CD14-positive monocyte (primary cell): ENCODE measurements around the gene UBE2D3. TPM values are rescaled to one million over a fixed set of nuclear protein-coding genes. Genes with fewer than 3 reads are reported as not detected.

Experiments used
- DNase-seq, 3 donors: peaks; one replicate each; pipeline ENCODE4 v3.0.0-alpha.2; 2011 to 2022
- H2AFZ ChIP-seq: 2 replicates; pipeline ENCODE4 v1.6.0; 2012; ENCODE audit warnings: mild to moderate bottlenecking, low read depth, low read length, inconsistent platforms; ENCODE audit not compliant: insufficient read depth, poor library complexity, severe bottlenecking
- H3K27ac ChIP-seq, 2 donors: 1 replicate in 1 of 2; 2 replicates in 1 of 2; pipeline ENCODE4 v1.5.1; 2012 to 2013; ENCODE audit warnings: low read length in 2 of 2, control low read depth in 1 of 2, inconsistent platforms in 1 of 2, low read depth in 1 of 2, mild to moderate bottlenecking in 1 of 2
- H3K27me3 ChIP-seq, 2 donors: one replicate each; pipeline versions ENCODE4 v1.6.0 to v1.6.1; 2011 to 2013; ENCODE audit warnings: low read length in 2 of 2; ENCODE audit not compliant: control insufficient read depth in 2 of 2, insufficient read depth in 2 of 2
- H3K36me3 ChIP-seq, 2 donors: replicated peaks in 1 of 2; 1 replicate in 1 of 2; 2 replicates in 1 of 2; pipeline versions ENCODE4 v1.5.1 to v1.6.1; 2012 to 2013; ENCODE audit warnings: low read length in 2 of 2, control low read depth in 1 of 2, inconsistent platforms in 1 of 2, mild to moderate bottlenecking in 1 of 2; ENCODE audit not compliant: insufficient read depth in 2 of 2, control insufficient read depth in 1 of 2
- H3K4me1 ChIP-seq, 2 donors: 1 replicate in 1 of 2; 2 replicates in 1 of 2; pipeline versions ENCODE4 v1.5.1 to v1.6.1; 2012 to 2013; ENCODE audit warnings: low read length in 2 of 2, control low read depth in 1 of 2, inconsistent platforms in 1 of 2, mild to moderate bottlenecking in 1 of 2, moderate library complexity in 1 of 2; ENCODE audit not compliant: insufficient read depth in 2 of 2, control insufficient read depth in 1 of 2
- H3K4me2 ChIP-seq: replicated peaks from 2 replicates; pipeline ENCODE3; 2012; ENCODE audit warnings: low read length, moderate library complexity, mild to moderate bottlenecking; ENCODE audit not compliant: poor library complexity, severe bottlenecking; ENCODE audit errors: extremely low read depth
- H3K4me3 ChIP-seq, 3 experiments: fragments of 200-600 bp in 1 of 3; sonication (generic) in 1 of 3; replicated peaks in 1 of 3; 1 replicate in 2 of 3; 2 replicates in 1 of 3; pipeline ENCODE4 v1.5.1; 2011 to 2013; ENCODE audit warnings: low read length in 3 of 3, mild to moderate bottlenecking in 3 of 3, control low read depth in 2 of 3, low read depth in 2 of 3, inconsistent platforms in 1 of 3, moderate library complexity in 1 of 3
- H3K79me2 ChIP-seq: 2 replicates; pipeline ENCODE4 v1.6.0; 2012; ENCODE audit warnings: mild to moderate bottlenecking, control low read depth, inconsistent platforms, low read length, moderate library complexity; ENCODE audit not compliant: insufficient read depth
- H3K9ac ChIP-seq: 2 replicates; pipeline ENCODE4 v1.6.0; 2017; ENCODE audit warnings: low read length, mild to moderate bottlenecking; ENCODE audit not compliant: insufficient read depth, poor library complexity, severe bottlenecking
- H3K9me3 ChIP-seq, 2 donors: replicated peaks in 1 of 2; 1 replicate in 1 of 2; 2 replicates in 1 of 2; pipeline versions ENCODE4 v1.5.1 to v1.6.1; 2012 to 2013; ENCODE audit warnings: low read length in 2 of 2, control low read depth in 1 of 2; ENCODE audit not compliant: control insufficient read depth in 1 of 2, insufficient read depth in 1 of 2
- H4K20me1 ChIP-seq: 2 replicates; pipeline ENCODE4 v1.6.0; 2012; ENCODE audit warnings: mild to moderate bottlenecking, low read length, control low read depth, moderate library complexity; ENCODE audit not compliant: insufficient read depth
- H3K27ac Mint-ChIP-seq, 7 donors: one replicate each; pipeline ENCODE4 v1.8.0; 2020; ENCODE audit warnings: mild to moderate bottlenecking in 7 of 7, mixed read lengths in 7 of 7, moderate library complexity in 6 of 7, inconsistent platforms in 2 of 7
- H3K27me3 Mint-ChIP-seq, 3 donors: one replicate each; pipeline ENCODE4 v1.8.0; 2021 to 2022; ENCODE audit warnings: low read depth in 3 of 3, mild to moderate bottlenecking in 3 of 3, mixed read lengths in 3 of 3, moderate library complexity in 3 of 3, inconsistent platforms in 1 of 3
- H3K36me3 Mint-ChIP-seq, 2 donors: one replicate each; pipeline ENCODE4 v1.8.0; 2020; ENCODE audit warnings: mixed read lengths in 2 of 2, inconsistent platforms in 1 of 2, mild to moderate bottlenecking in 1 of 2
- H3K4me1 Mint-ChIP-seq: one replicate; pipeline ENCODE4 v1.8.0; 2020; ENCODE audit warnings: mild to moderate bottlenecking, mixed read lengths
- H3K4me3 Mint-ChIP-seq, 2 donors: one replicate each; pipeline ENCODE4 v1.8.0; 2020; ENCODE audit warnings: mild to moderate bottlenecking in 2 of 2, mixed read lengths in 2 of 2, moderate library complexity in 1 of 2
- H3K9me3 Mint-ChIP-seq, 7 donors: one replicate each; pipeline ENCODE4 v1.8.0; 2020 to 2022; ENCODE audit warnings: mixed read lengths in 7 of 7, mild to moderate bottlenecking in 6 of 7, moderate library complexity in 6 of 7, inconsistent platforms in 2 of 7
- CTCF ChIP-seq: fragments of 200-600 bp; IDR thresholded peaks from one replicate; pipeline ENCODE4 v1.8.0; 2022; ENCODE audit warnings: antibody characterized with exemption, mild to moderate bottlenecking
- WGBS: methylation state at CpG from one replicate; pipeline ENCODE4 v1.1.5; 2013; ENCODE audit warnings: missing lambda C conversion rate; ENCODE audit not compliant: insufficient coverage; 5-methylcytosine and 5-hydroxymethylcytosine counted together
- intact Hi-C, 2 donors: fragments of 100-400 bp; cut with micrococcal nuclease; formaldehyde crosslinking; loops; one replicate each; pipeline versions ENCODE4 v1.15.0 to v1.15.1; 2023
- polyA plus RNA-seq, 3 donors: library from polyadenylated mRNA; depleted of rRNA in 1 of 3; unstranded in 2 of 3; stranded (reverse) in 1 of 3; fragments of 300-500 nt in 2 of 3; fragments of >200 nt in 1 of 3; fragmentation: Illumina TruSeq in 2 of 3; gene quantifications; 1 replicate in 2 of 3; 2 replicates in 1 of 3; pipeline ENCODE4 v1.2.3, GENCODE V29; 2012 to 2021

The UBE2D3 gene
- polyA plus RNA-seq, 3 donors, result 340 to 499 (median 457) TPM

DNA sequence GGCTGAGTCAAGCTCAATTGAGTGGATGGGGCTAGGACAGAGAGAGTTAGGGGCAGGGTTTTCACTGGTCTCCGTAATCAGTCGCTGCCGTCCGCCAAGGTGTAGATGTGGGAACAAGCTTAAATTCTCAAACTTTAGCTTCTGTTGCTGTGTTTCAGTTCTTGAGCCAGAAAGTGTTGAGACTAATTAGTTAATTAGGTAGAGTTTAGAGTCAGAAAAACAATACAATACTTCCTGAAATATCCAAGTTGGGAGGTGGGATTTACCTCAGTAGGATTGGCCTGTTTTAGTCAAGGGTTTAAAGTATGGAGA lies 1.1 kb upstream of the UBE2D3 start:
- TF ChIP-seq CTCF, result no peak
- 0% methylated on average over 4 of the region's 4 CpGs for WGBS
- intact Hi-C loops, result loop anchor here (2.0 to 10.0 kb wide), 5 partner anchors 39 to 144 kb away; partner anchors contain the start of genes CISD2 (in 2 of the 2) and MANBA (in 1 of the 2)
- peak overlapping the region; percentile 77 for H3K4me2 ChIP-seq
- H3K36me3 ChIP-seq, result peaks cover 0 to 7% of the 10 kb centered on the region in 2 donors
- Mint-ChIP-seq H3K36me3 (no peaks in the 10 kb centered on the region), H3K9me3 (peaks cover 0 to 3% (median 0%) of the 10 kb centered on the region in 7 donors), H3K4me3 (peak overlapping the region in 1 of 2 donors; percentile 97), H3K27ac (no peak overlapping the region), H3K4me1 (peaks cover 24% of the 10 kb centered on the region), H3K27me3 (no peaks in the 10 kb centered on the region)
- H3K9me3 ChIP-seq, result no peaks in the 10 kb centered on the region
- H4K20me1 ChIP-seq, result peaks cover 33% of the 10 kb centered on the region
- DNase-seq, result no peak
- peak overlapping the region; percentile 99 to 100 for H3K27ac ChIP-seq
- H3K27me3 ChIP-seq, result no peaks in the 10 kb centered on the region
- peaks cover 56% of the 10 kb centered on the region for H3K79me2 ChIP-seq
- H3K9ac ChIP-seq, result peak overlapping the region; percentile 100
- H3K4me1 ChIP-seq, result peaks cover 23 to 27% of the 10 kb centered on the region in 2 donors
- peak overlapping the region; percentile 76 for H2AFZ ChIP-seq
- peak overlapping the region; percentile 44 to 99 (median 98) for H3K4me3 ChIP-seq

DNA sequence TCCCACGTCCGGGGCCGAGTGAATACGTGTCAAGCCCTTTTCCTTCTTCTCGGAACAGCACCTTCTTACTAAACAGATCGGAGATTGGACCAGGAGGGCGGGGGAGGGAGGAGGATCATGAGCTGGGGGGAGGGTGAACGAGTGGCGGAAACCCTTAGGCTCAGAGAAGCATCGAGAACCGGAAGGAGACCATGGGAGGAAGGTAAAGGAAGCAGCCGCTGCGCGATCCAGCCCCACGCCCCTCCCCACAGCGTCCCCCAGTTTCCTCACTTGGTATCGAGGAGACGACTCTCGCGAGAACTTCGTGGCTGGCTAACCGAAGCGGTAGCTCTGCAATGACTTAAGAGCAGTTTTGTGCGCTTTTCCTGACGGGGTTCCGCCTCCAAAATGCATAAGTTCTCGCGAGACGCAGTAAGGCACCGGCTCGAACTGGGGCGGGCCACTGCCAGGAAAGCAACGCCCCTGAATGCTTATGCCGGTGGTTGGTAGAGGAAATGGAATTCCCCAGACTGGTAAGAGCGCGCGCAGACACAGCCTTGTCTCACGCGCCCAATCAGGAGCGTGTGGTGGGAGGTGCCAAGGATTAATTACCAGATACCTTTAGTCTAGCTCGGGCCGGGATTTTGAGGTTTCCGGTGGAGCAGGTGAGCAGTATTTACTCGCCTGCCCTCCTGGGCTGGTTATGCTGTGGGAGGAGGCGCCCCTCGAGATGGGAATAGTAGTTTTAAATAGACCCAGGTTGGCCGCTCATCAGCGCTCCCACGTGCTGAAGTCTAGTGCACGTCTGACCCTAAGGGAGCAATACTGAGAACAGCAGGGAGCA lies 534 bp upstream of the UBE2D3 start:
- Histone ChIP-seq H4K20me1 (peaks cover 38% of the 10 kb centered on the region), H3K79me2 (peaks cover 62% of the 10 kb centered on the region), H3K27me3 (no peaks in the 10 kb centered on the region), H2AFZ (peak overlapping the region; percentile 76), H3K4me1 (peaks cover 28 to 33% of the 10 kb centered on the region in 2 donors), H3K36me3 (peaks cover 0 to 10% of the 10 kb centered on the region in 2 donors), H3K27ac (peak overlapping the region; percentile 99 to 100), H3K4me3 (peak overlapping the region; percentile 98 to 100 (median 99)), H3K4me2 (peak overlapping the region; percentile 94), H3K9ac (peak overlapping the region; percentile 100), H3K9me3 (no peaks in the 10 kb centered on the region)
- H3K4me1 Mint-ChIP-seq, result peaks cover 29% of the 10 kb centered on the region
- peaks cover 1 to 2% of the 10 kb centered on the region in 2 donors for H3K36me3 Mint-ChIP-seq
- no peaks in the 10 kb centered on the region for H3K27me3 Mint-ChIP-seq
- no peak for TF ChIP-seq CTCF
- no peak overlapping the region for H3K27ac Mint-ChIP-seq
- intact Hi-C loops, result loop anchor here (2.0 to 10.0 kb wide), 6 partner anchors 39 to 325 kb away; partner anchors contain the start of genes CISD2 (in 2 of the 2) and MANBA (in 1 of the 2)
- peaks cover 0 to 3% (median 0%) of the 10 kb centered on the region in 7 donors for H3K9me3 Mint-ChIP-seq
- peak; percentile 100 for DNase-seq
- 0% methylated on average over 37 of the region's 50 CpGs for WGBS
- peak overlapping the region in 1 of 2 donors; percentile 97 for H3K4me3 Mint-ChIP-seq
